ENCODE results near the gene PROM1. TPM values are rescaled to one million over a fixed set of nuclear protein-coding genes. Genes with fewer than 3 reads are reported as not detected.

The PROM1 gene
- total RNA-seq, 5 donors from 2014 or later (not counting 1 experiment from before 2014, with no cell fraction given), result 0.38 to 2.0 (median 1.4) TPM

DNA sequence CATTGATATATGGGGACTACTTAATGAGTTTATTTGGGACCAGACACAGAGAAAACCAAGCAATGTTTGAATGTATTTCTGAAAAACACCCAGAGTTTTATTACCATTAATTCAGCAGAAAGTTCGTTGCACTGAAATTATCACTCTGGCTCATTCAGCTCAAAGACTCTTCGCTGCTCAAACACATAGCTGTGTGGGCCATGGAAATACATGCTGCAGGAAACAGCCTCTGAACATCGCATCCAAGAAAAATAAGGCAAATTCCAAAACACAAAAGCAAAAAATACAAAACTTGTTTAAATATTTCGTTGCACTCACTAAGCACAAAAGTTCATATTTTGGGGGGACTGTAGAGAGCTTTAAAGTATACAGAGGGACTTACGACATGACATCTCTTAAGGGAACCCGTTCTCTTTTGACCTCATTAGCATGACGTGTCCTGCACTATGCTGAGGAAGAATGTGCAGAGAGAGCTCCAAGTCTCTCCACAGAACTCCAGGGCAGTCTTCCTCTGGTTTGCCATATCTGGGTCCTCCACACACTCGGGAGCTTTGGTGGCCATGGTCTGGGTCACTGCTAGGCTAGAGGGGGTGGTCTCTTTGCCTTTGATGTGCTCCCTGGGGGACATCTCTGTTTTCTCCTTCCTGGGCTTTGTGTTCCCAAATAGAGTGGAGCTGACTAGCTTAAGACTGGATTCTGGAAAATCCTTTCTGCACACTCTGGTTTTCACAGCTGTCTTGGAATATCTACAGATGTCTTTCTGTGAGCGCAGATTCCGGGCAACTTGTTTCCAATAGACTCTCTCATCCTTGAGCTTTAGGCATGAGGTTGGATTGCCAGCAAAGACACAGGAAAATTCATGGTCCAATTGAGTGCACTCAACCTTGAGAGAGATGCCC is 148.1 kb downstream of the PROM1 start:
- CTCF ChIA-PET, result interaction anchor here in 1 of 2 donors (0.5 kb wide), 1 partner anchor 209 kb away, joined by 3 read pairs; no protein-coding TSS in a partner anchor
- Histone ChIP-seq H3K27me3 (replicated peaks in 1 of 2; ENCODE audit: control insufficient read depth in 2 of 2, extremely low read depth in 1 of 2, insufficient read depth in 2 of 2, low read length in 1 of 2) (peaks cover 0 to 19% of the 10 kb centered on the region in 2 experiments), H3K27ac (ENCODE audit: low read length) (no peak overlapping the region), H3K4me3 (ENCODE audit: control insufficient read depth in 1 of 2, extremely low read depth in 1 of 2, low read length in 1 of 2) (no peak overlapping the region), H3K9me3 (no peaks in the 10 kb centered on the region), H3K4me1 (ENCODE audit: control insufficient read depth in 1 of 2, extremely low read depth in 1 of 2, insufficient read depth in 2 of 2, low read length in 2 of 2) (no peaks in the 10 kb centered on the region), H3K36me3 (ENCODE audit: control insufficient read depth in 2 of 2, extremely low read depth in 1 of 2, insufficient read depth in 1 of 2, low read length in 1 of 2) (no peaks in the 10 kb centered on the region)
- Mint-ChIP-seq H3K9me3 (no peaks in the 10 kb centered on the region), H3K27me3 (peaks cover 20 to 21% of the 10 kb centered on the region in 2 donors), H3K36me3 (no peaks in the 10 kb centered on the region), H3K27ac (no peak overlapping the region), H3K4me1 (peaks cover 0 to 2% (median 0%) of the 10 kb centered on the region in 3 donors), H3K4me3 (no peak overlapping the region)
- WGBS (ENCODE audit: insufficient coverage), result 88% methylated on average over 5 of the region's 10 CpGs
- DNase-seq, result no peak
- POLR2A ChIA-PET, result no interaction called here
- no peak for ATAC-seq (replicated peaks in 1 of 4)

DNA sequence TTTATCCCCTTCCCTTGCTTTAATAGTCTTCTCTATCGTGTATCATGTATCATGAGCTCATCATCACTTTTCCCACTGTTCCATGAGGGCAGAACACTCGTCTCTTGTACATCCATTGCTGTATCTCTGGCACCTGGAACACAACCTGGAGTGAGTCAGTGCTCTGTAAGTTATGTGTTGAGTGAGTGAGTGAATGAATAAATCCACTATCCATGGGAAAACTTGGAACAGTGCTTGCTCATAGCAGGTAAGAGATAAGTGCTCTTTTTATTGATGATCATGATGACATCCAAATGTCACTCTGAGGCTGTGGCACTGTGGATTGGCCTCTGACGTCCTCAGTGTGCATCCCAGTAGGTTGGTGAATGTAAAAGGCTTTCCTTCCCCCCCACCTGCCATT is 149.6 kb downstream of the PROM1 start:
- Histone ChIP-seq H3K27ac (ENCODE audit: low read length) (no peak overlapping the region), H3K4me1 (ENCODE audit: control insufficient read depth in 1 of 2, extremely low read depth in 1 of 2, insufficient read depth in 2 of 2, low read length in 2 of 2) (peaks cover 0 to 2% of the 10 kb centered on the region in 2 experiments), H3K36me3 (ENCODE audit: control insufficient read depth in 2 of 2, extremely low read depth in 1 of 2, insufficient read depth in 1 of 2, low read length in 1 of 2) (no peaks in the 10 kb centered on the region), H3K27me3 (replicated peaks in 1 of 2; ENCODE audit: control insufficient read depth in 2 of 2, extremely low read depth in 1 of 2, insufficient read depth in 2 of 2, low read length in 1 of 2) (peaks cover 0 to 22% of the 10 kb centered on the region in 2 experiments), H3K9me3 (no peaks in the 10 kb centered on the region), H3K4me3 (ENCODE audit: control insufficient read depth in 1 of 2, extremely low read depth in 1 of 2, low read length in 1 of 2) (no peak overlapping the region)
- DNase-seq, result no peak
- no peak for ATAC-seq (replicated peaks in 1 of 4)
- Mint-ChIP-seq H3K4me3 (no peak overlapping the region), H3K36me3 (no peaks in the 10 kb centered on the region), H3K9me3 (no peaks in the 10 kb centered on the region), H3K4me1 (peaks cover 0 to 8% (median 0%) of the 10 kb centered on the region in 3 donors), H3K27ac (no peak overlapping the region), H3K27me3 (peaks cover 18 to 22% of the 10 kb centered on the region in 2 donors)
- CTCF ChIA-PET, result interaction anchor here (0.8 to 1.0 kb wide), 4 partner anchors 12 to 129 kb away, joined by 3 to 4 read pairs (median 3); no protein-coding TSS in a partner anchor
- POLR2A ChIA-PET, result no interaction called here
- WGBS (ENCODE audit: insufficient coverage), result no CpG with 5 or more reads among the region's 3 CpGs

DNA sequence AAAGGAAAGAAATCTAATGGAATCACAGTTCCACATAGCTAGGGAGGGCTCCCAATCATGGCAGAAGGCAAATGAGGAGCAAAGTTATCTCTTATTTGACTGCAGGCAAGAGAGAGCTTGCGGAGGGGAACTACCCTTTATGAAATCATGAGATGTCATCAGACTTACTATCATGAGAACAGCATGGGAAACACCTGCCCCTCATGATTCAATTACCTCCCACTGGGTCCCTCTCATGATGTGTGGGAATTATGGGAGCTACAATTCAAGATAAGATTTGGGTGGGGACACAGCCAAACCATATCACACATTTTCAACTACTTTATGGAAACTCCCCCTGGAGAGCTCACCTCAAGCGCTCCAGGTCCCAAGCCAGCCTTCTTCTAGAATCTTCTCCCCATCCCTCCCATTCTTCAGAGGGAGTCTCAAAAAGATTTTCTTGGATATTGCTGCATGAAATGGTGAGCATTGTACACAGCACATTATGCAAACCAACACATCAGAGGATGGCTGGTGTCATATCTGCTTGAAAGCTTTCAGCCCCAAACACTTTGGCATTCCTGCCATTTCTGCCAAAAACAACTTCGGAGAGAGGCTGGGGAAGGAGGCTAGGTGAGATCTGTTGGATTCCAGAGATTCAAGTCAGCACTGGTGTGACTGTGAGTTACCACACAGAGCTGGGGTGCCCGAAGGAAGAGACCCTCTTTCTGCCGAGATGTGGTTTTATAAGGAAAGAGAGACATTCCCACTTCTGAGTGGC is 152.2 kb downstream of the PROM1 start:
- H3K27me3 ChIP-seq (replicated peaks in 1 of 2; ENCODE audit: control insufficient read depth in 2 of 2, extremely low read depth in 1 of 2, insufficient read depth in 2 of 2, low read length in 1 of 2), result peaks cover 0 to 17% of the 10 kb centered on the region in 2 experiments
- Mint-ChIP-seq H3K27ac (no peak overlapping the region), H3K27me3 (peaks cover 15 to 26% of the 10 kb centered on the region in 2 donors), H3K4me3 (no peak overlapping the region), H3K9me3 (no peaks in the 10 kb centered on the region), H3K4me1 (peaks cover 0 to 8% (median 0%) of the 10 kb centered on the region in 3 donors), H3K36me3 (no peaks in the 10 kb centered on the region)
- ATAC-seq (replicated peaks in 1 of 4) (no peak), DNase-seq (no peak)
- ChIA-PET CTCF (no interaction called here), POLR2A (no interaction called here)
- WGBS (ENCODE audit: insufficient coverage), result 100% methylated on average over 1 of the region's 5 CpGs
- H3K9me3 ChIP-seq, result no peaks in the 10 kb centered on the region
- H3K36me3 ChIP-seq (ENCODE audit: control insufficient read depth in 2 of 2, extremely low read depth in 1 of 2, insufficient read depth in 1 of 2, low read length in 1 of 2), result no peaks in the 10 kb centered on the region
- peaks cover 0 to 2% of the 10 kb centered on the region in 2 experiments for H3K4me1 ChIP-seq (ENCODE audit: control insufficient read depth in 1 of 2, extremely low read depth in 1 of 2, insufficient read depth in 2 of 2, low read length in 2 of 2)
- no peak overlapping the region for H3K27ac ChIP-seq (ENCODE audit: low read length)
- H3K4me3 ChIP-seq (ENCODE audit: control insufficient read depth in 1 of 2, extremely low read depth in 1 of 2, low read length in 1 of 2), result no peak overlapping the region

DNA sequence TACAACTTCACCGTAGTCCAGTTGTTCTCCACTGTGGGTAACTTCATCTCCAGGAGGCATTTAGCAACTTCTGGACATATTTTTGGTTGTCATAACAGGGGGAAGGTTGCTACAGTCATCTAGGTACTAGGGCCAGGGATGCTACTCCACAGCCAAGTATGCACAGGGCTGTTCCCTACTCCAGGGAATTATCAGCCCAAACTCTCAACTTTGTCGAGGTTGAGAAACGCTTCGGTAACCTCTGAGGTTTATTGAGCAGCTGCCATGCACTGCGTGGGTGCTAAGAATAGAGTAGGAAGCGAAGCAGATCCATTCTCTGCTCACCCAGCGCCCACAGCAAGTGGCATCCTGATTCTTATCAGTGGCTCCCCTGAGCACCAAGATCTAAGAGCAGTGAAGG is 153.5 kb downstream of the PROM1 start:
- no peak for DNase-seq
- Mint-ChIP-seq H3K4me3 (no peak overlapping the region), H3K36me3 (no peaks in the 10 kb centered on the region), H3K9me3 (no peaks in the 10 kb centered on the region), H3K4me1 (peaks cover 0 to 8% (median 0%) of the 10 kb centered on the region in 3 donors), H3K27me3 (peaks cover 18 to 31% of the 10 kb centered on the region in 2 donors), H3K27ac (no peak overlapping the region)
- CTCF ChIA-PET, result no interaction called here
- Histone ChIP-seq H3K36me3 (ENCODE audit: control insufficient read depth in 2 of 2, extremely low read depth in 1 of 2, insufficient read depth in 1 of 2, low read length in 1 of 2) (no peaks in the 10 kb centered on the region), H3K27me3 (replicated peaks in 1 of 2; ENCODE audit: control insufficient read depth in 2 of 2, extremely low read depth in 1 of 2, insufficient read depth in 2 of 2, low read length in 1 of 2) (peaks cover 0 to 14% of the 10 kb centered on the region in 2 experiments), H3K9me3 (no peaks in the 10 kb centered on the region), H3K4me3 (ENCODE audit: control insufficient read depth in 1 of 2, extremely low read depth in 1 of 2, low read length in 1 of 2) (no peak overlapping the region), H3K27ac (ENCODE audit: low read length) (no peak overlapping the region), H3K4me1 (ENCODE audit: control insufficient read depth in 1 of 2, extremely low read depth in 1 of 2, insufficient read depth in 2 of 2, low read length in 2 of 2) (peaks cover 0 to 2% of the 10 kb centered on the region in 2 experiments)
- POLR2A ChIA-PET, result no interaction called here
- ATAC-seq (replicated peaks in 1 of 4), result no peak
- 80% methylated on average over 1 of the region's 7 CpGs for WGBS (ENCODE audit: insufficient coverage)

DNA sequence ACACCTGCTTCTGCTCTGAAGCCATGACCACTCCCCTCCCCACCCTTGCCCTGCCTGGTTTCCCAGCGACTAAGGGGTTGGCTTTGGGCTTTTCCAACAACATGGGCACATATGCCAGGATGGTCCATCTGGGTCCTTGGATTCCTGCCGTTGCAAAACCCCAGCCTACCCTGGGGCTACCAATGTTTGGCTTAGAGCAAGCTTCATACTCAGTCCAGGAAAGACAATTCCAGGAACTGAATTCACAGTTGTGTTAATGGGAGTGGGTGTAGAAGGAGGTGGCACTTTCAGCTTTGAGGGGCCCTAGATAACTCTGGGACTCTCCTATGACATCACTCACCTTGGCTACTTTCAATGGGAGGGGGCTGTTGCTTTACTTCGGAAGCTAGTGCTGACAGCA is 154.3 kb downstream of the PROM1 start:
- Histone ChIP-seq H3K4me1 (ENCODE audit: control insufficient read depth in 1 of 2, extremely low read depth in 1 of 2, insufficient read depth in 2 of 2, low read length in 2 of 2) (peaks cover 0 to 2% of the 10 kb centered on the region in 2 experiments), H3K4me3 (ENCODE audit: control insufficient read depth in 1 of 2, extremely low read depth in 1 of 2, low read length in 1 of 2) (no peak overlapping the region), H3K36me3 (ENCODE audit: control insufficient read depth in 2 of 2, extremely low read depth in 1 of 2, insufficient read depth in 1 of 2, low read length in 1 of 2) (no peaks in the 10 kb centered on the region), H3K27me3 (replicated peaks in 1 of 2; ENCODE audit: control insufficient read depth in 2 of 2, extremely low read depth in 1 of 2, insufficient read depth in 2 of 2, low read length in 1 of 2) (peaks cover 0 to 14% of the 10 kb centered on the region in 2 experiments), H3K27ac (ENCODE audit: low read length) (no peak overlapping the region), H3K9me3 (no peaks in the 10 kb centered on the region)
- peaks cover 0 to 8% (median 0%) of the 10 kb centered on the region in 3 donors for H3K4me1 Mint-ChIP-seq
- CTCF ChIA-PET, result no interaction called here
- ATAC-seq (replicated peaks in 1 of 4) (no peak), DNase-seq (no peak)
- no peaks in the 10 kb centered on the region for H3K9me3 Mint-ChIP-seq
- H3K4me3 Mint-ChIP-seq, result no peak overlapping the region
- no peak overlapping the region for H3K27ac Mint-ChIP-seq
- H3K36me3 Mint-ChIP-seq, result no peaks in the 10 kb centered on the region
- POLR2A ChIA-PET, result no interaction called here
- peaks cover 14 to 31% of the 10 kb centered on the region in 2 donors for H3K27me3 Mint-ChIP-seq
- 67% methylated on average over 1 of the region's 3 CpGs for WGBS (ENCODE audit: insufficient coverage)

DNA sequence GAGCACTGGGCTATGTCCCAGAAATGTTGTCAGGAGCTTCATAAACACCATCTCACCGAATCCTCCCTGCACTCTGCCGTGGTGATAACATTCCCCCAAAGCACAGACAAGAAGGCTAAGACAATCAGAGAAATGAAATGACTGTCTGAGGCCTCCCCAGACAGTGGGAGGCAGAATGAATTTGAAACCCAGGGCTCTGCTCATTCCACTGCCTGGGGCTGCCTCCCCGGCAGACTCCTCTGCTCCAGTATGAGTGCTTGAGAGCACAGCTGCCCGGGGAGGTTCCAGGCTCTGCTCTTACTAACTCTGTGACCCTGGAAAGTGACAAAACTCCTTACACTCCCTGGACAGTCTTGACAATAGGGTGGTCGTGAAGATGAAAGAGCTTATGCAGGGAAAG is 154.9 kb downstream of the PROM1 start:
- POLR2A ChIA-PET, result no interaction called here
- WGBS (ENCODE audit: insufficient coverage), result 55% methylated on average over 2 of the region's 5 CpGs
- Histone ChIP-seq H3K9me3 (no peaks in the 10 kb centered on the region), H3K4me1 (ENCODE audit: control insufficient read depth in 1 of 2, extremely low read depth in 1 of 2, insufficient read depth in 2 of 2, low read length in 2 of 2) (peaks cover 0 to 2% of the 10 kb centered on the region in 2 experiments), H3K36me3 (ENCODE audit: control insufficient read depth in 2 of 2, extremely low read depth in 1 of 2, insufficient read depth in 1 of 2, low read length in 1 of 2) (no peaks in the 10 kb centered on the region), H3K27me3 (replicated peaks in 1 of 2; ENCODE audit: control insufficient read depth in 2 of 2, extremely low read depth in 1 of 2, insufficient read depth in 2 of 2, low read length in 1 of 2) (peaks cover 0 to 14% of the 10 kb centered on the region in 2 experiments), H3K4me3 (ENCODE audit: control insufficient read depth in 1 of 2, extremely low read depth in 1 of 2, low read length in 1 of 2) (no peak overlapping the region), H3K27ac (ENCODE audit: low read length) (no peak overlapping the region)
- no peak for DNase-seq
- Mint-ChIP-seq H3K27ac (no peak overlapping the region), H3K27me3 (peaks cover 14 to 31% of the 10 kb centered on the region in 2 donors), H3K9me3 (no peaks in the 10 kb centered on the region), H3K4me1 (peaks cover 0 to 8% (median 0%) of the 10 kb centered on the region in 3 donors), H3K4me3 (no peak overlapping the region), H3K36me3 (no peaks in the 10 kb centered on the region)
- ATAC-seq (replicated peaks in 1 of 4), result no peak
- CTCF ChIA-PET, result no interaction called here
